K562 (cell line): ENCODE results near the gene CHPF2. TPM values are rescaled to one million over a fixed set of nuclear protein-coding genes. Genes with fewer than 3 reads are reported as not detected.

ENCODE experiments used
- BRCA1 ChIP-seq, 2 experiments: fragments of 450-650 bp in 1 of 2; sonication (generic) in 1 of 2; formaldehyde crosslinking in 1 of 2; IDR thresholded peaks; 2 replicates each; pipeline versions ENCODE4 v1.5.0 to v1.6.1; 2017 to 2020; ENCODE audit warnings: mild to moderate bottlenecking in 1 of 2, missing genetic modification reagents in 1 of 2
- GTF2F1 ChIP-seq: IDR thresholded peaks from 2 replicates; pipeline ENCODE4 v1.6.1; 2011; ENCODE audit warnings: low read depth, low read length, improper control_type of control experiment
- HBP1 ChIP-seq: fragments of 450-650 bp; formaldehyde crosslinking; IDR thresholded peaks from 2 replicates; pipeline ENCODE4 v1.4.0; 2022; ENCODE audit warnings: missing genetic modification characterization
- HMGN3 ChIP-seq: IDR thresholded peaks from 2 replicates; pipeline ENCODE4 v1.6.1; 2011; ENCODE audit warnings: borderline replicate concordance, low read depth, mild to moderate bottlenecking, mixed read lengths, low read length; ENCODE audit not compliant: insufficient read length; ENCODE audit errors: extremely low read depth
- ILK ChIP-seq: fragments of 450-650 bp; IDR thresholded peaks from 2 replicates; pipeline ENCODE4 v1.6.1; 2016; ENCODE audit warnings: missing genetic modification characterization, low read depth, mild to moderate bottlenecking, missing compliant biosample characterization, moderate library complexity, borderline replicate concordance
- MAX ChIP-seq: sonication (generic); formaldehyde crosslinking; IDR thresholded peaks from 2 replicates; pipeline ENCODE4 v1.9.0; 2022; ENCODE audit warnings: mild to moderate bottlenecking, missing genetic modification reagents
- MTA2 ChIP-seq: fragments of 450-650 bp; IDR thresholded peaks from 2 replicates; pipeline ENCODE4 v1.6.1; 2016; ENCODE audit warnings: low read depth
- NR2C2 ChIP-seq, 2 experiments: fragments of 200-800 bp in 1 of 2; sonication (Bioruptor generic) in 1 of 2; sonication (generic) in 1 of 2; formaldehyde crosslinking in 1 of 2; IDR thresholded peaks; 2 replicates each; pipeline versions ENCODE4 v1.6.1 to v1.8.0; 2016 to 2022; ENCODE audit warnings: mild to moderate bottlenecking in 1 of 2, missing compliant biosample characterization in 1 of 2, missing genetic modification characterization in 1 of 2, missing genetic modification reagents in 1 of 2
- OTX1 ChIP-seq: fragments of 450-650 bp; formaldehyde crosslinking; IDR thresholded peaks from 2 replicates; pipeline ENCODE4 v1.4.0; 2022; ENCODE audit warnings: mild to moderate bottlenecking
- SIN3B ChIP-seq: fragments of 450-650 bp; IDR thresholded peaks from 2 replicates; pipeline ENCODE4 v1.6.1; 2017; ENCODE audit warnings: low read depth, mild to moderate bottlenecking, moderate library complexity
- STAT6 ChIP-seq: sonication (generic); formaldehyde crosslinking; IDR thresholded peaks from 2 replicates; pipeline ENCODE4 v1.8.1; 2023; ENCODE audit warnings: mild to moderate bottlenecking, missing genetic modification reagents
- SUPT5H ChIP-seq: fragments of 450-650 bp; IDR thresholded peaks from 2 replicates; pipeline ENCODE4 v1.6.1; 2016
- TOE1 ChIP-seq, 2 experiments: fragments of 450-650 bp in 1 of 2; sonication (generic) in 1 of 2; formaldehyde crosslinking in 1 of 2; IDR thresholded peaks; 2 replicates each; pipeline versions ENCODE4 v1.7.1 to v1.8.0; 2016 to 2022; ENCODE audit warnings: borderline replicate concordance in 2 of 2, mild to moderate bottlenecking in 2 of 2, antibody characterized with exemption in 1 of 2, inconsistent platforms in 1 of 2, low read depth in 1 of 2, missing genetic modification reagents in 1 of 2, moderate library complexity in 1 of 2
- U2AF1 ChIP-seq: fragments of 200-400 bp; formaldehyde crosslinking; optimal IDR thresholded peaks from 2 replicates; pipeline ENCODE3; 2017; ENCODE audit warnings: mild to moderate bottlenecking, low read depth, low read length, moderate library complexity
- ZMIZ1 ChIP-seq, 2 experiments: fragments of 150-350 bp in 1 of 2; IDR thresholded peaks; 2 replicates each; pipeline ENCODE4 v1.6.1; 2012 to 2016; ENCODE audit warnings: low read depth in 2 of 2, low read length in 2 of 2, mild to moderate bottlenecking in 1 of 2, moderate library complexity in 1 of 2
- ZNF124 ChIP-seq: sonication (generic); formaldehyde crosslinking; IDR thresholded peaks from 2 replicates; pipeline ENCODE4 v1.8.1; 2022; ENCODE audit warnings: missing genetic modification reagents
- ZNF239 ChIP-seq: fragments of 250-450 bp; sonication (Bioruptor Pico); IDR thresholded peaks from 2 replicates; pipeline ENCODE4 v1.4.0; 2020; ENCODE audit warnings: mild to moderate bottlenecking
- ZNF583 ChIP-seq: fragments of 250-450 bp; sonication (Bioruptor Pico); IDR thresholded peaks from 2 replicates; pipeline ENCODE4 v1.4.0; 2020
- ZNF668 ChIP-seq: fragments of 250-450 bp; sonication (Bioruptor Pico); IDR thresholded peaks from 2 replicates; pipeline ENCODE4 v1.8.0; 2022; ENCODE audit warnings: mild to moderate bottlenecking, inconsistent platforms
- polyA plus RNA-seq, 8 experiments: library from polyadenylated mRNA; depleted of rRNA in 4 of 8; stranded (reverse) in 5 of 8; unstranded in 3 of 8; fragments of >200 nt; fragmentation: Nextera tagmentation in 2 of 8; fragmentation: Illumina TruSeq in 1 of 8; extraction: Ambion mirVana in 2 of 8; extraction: Trizol in 1 of 8; gene quantifications; 2 replicates each; pipeline versions ENCODE4 v1.2.1 to v1.2.3, GENCODE V29; 2011 to 2014; ENCODE audit warnings: inconsistent platforms in 1 of 8, missing spikeins in 1 of 8
- total RNA-seq, 7 experiments: library from RNA; depleted of rRNA in 6 of 7; stranded (reverse); fragments of >200 nt in 6 of 7; fragmentation: Illumina TruSeq in 2 of 7; extraction: Trizol in 2 of 7; gene quantifications; 2 replicates each; pipeline versions ENCODE4 v1.2.1 to v1.2.3, GENCODE V29; 2011 to 2021; ENCODE audit warnings: low replicate concordance in 1 of 7

Gene CHPF2
- total and polyA plus RNA-seq, 9 of the 15 experiments (the other 6 are each of a cell fraction or from before 2014, with no cell fraction given): 0.08 to 32.8 (median 10.5) TPM

GRCh38 chr7:151206914-151207313 is 25.4 kb upstream of the CHPF2 start (continued):
- TF ChIP-seq STAT6 (CRISPR knock-in tag) (0 out of 2 replicates have a peak, but pooled peaks have one; percentile 54), TOE1 (IDR thresholded peaks at IDR 0.05; ENCODE audit: borderline replicate concordance) (peak; percentile 65; the same call in 1 of the 2 replicates), TOE1 (CRISPR knock-in tag; IDR thresholded peaks at IDR 0.05; ENCODE audit: borderline replicate concordance, low read depth) (no peak), HMGN3 (no peak), U2AF1 (no peak), HBP1 (CRISPR knock-in tag) (no peak), NR2C2 (CRISPR knock-in tag; IDR thresholded peaks at IDR 0.05) (peak; percentile 55; the same call in 1 of the 2 replicates), NR2C2 (tag; IDR thresholded peaks at IDR 0.05) (peak; percentile 18; the same call in 1 of the 2 replicates), ZNF668 (CRISPR knock-in tag) (no peak), ZMIZ1 (IDR thresholded peaks at IDR 0.05; ENCODE audit: low read depth in 2 of 2, low read length in 2 of 2) (peak in 1 of 2 experiments; percentile 65; a peak in 1 of 4 replicates), ZNF583 (CRISPR knock-in tag) (no peak), BRCA1 (IDR thresholded peaks at IDR 0.05) (no peak), BRCA1 (CRISPR knock-in tag; IDR thresholded peaks at IDR 0.05) (no peak), SUPT5H (no peak), MAX (CRISPR knock-in tag) (no peak; the same call in 1 of the 2 replicates), ZNF124 (CRISPR knock-in tag) (no peak), ZNF239 (CRISPR knock-in tag) (no peak), GTF2F1 (no peak), ILK (no peak), MTA2 (peak; percentile 62), OTX1 (CRISPR knock-in tag) (no peak), SIN3B (no peak)
